K562 (cell line): ENCODE results near the gene PHB1. TPM values are rescaled to one million over a fixed set of nuclear protein-coding genes. Genes with fewer than 3 reads are reported as not detected.
A peak's percentile ranks its signal among the peaks of the same experiment; 100 is the strongest.

Source experiments
- DIDO1 ChIP-seq: fragments of 450-650 bp; IDR thresholded peaks from 2 replicates; pipeline ENCODE4 v1.6.1; 2016; ENCODE audit warnings: low read depth, missing biosample characterization, missing genetic modification characterization
- FOXK1 ChIP-seq: sonication (generic); formaldehyde crosslinking; IDR thresholded peaks from 2 replicates; pipeline ENCODE4 v1.8.0; 2022; ENCODE audit warnings: missing genetic modification reagents, mild to moderate bottlenecking, borderline replicate concordance
- NFIC ChIP-seq: fragments of 450-650 bp; IDR thresholded peaks from 2 replicates; pipeline ENCODE4 v1.6.1; 2017; ENCODE audit warnings: mild to moderate bottlenecking, inconsistent platforms
- RAD51 ChIP-seq: fragments of 450-650 bp; IDR thresholded peaks from 2 replicates; pipeline ENCODE4 v1.7.1; 2016; ENCODE audit warnings: low read depth, mild to moderate bottlenecking, borderline replicate concordance
- SP1 ChIP-seq: sonication (generic); formaldehyde crosslinking; IDR thresholded peaks from 2 replicates; pipeline ENCODE4 v1.8.1; 2022; ENCODE audit warnings: mild to moderate bottlenecking, missing genetic modification reagents
- ZNF121 ChIP-seq: sonication (generic); formaldehyde crosslinking; conservative IDR thresholded peaks from 2 replicates; pipeline ENCODE4 v1.8.0; 2022; ENCODE audit warnings: missing genetic modification reagents
- ZNF143 ChIP-seq: sonication (generic); formaldehyde crosslinking; IDR thresholded peaks from 2 replicates; pipeline ENCODE4 v1.9.0; 2022; ENCODE audit warnings: mild to moderate bottlenecking, missing genetic modification reagents
- ZNF445 ChIP-seq: fragments of 250-450 bp; sonication (Bioruptor Pico); IDR thresholded peaks from 2 replicates; pipeline ENCODE4 v1.4.0; 2020; ENCODE audit warnings: low read depth, mild to moderate bottlenecking, moderate library complexity
- polyA plus RNA-seq, 8 experiments: library from polyadenylated mRNA; depleted of rRNA in 4 of 8; stranded (reverse) in 5 of 8; unstranded in 3 of 8; fragments of >200 nt; fragmentation: Nextera tagmentation in 2 of 8; fragmentation: Illumina TruSeq in 1 of 8; extraction: Ambion mirVana in 2 of 8; extraction: Trizol in 1 of 8; gene quantifications; 2 replicates each; pipeline versions ENCODE4 v1.2.1 to v1.2.3, GENCODE V29; 2011 to 2014; ENCODE audit warnings: inconsistent platforms in 1 of 8, missing spikeins in 1 of 8
- total RNA-seq, 7 experiments: library from RNA; depleted of rRNA in 6 of 7; stranded (reverse); fragments of >200 nt in 6 of 7; fragmentation: Illumina TruSeq in 2 of 7; extraction: Trizol in 2 of 7; gene quantifications; 2 replicates each; pipeline versions ENCODE4 v1.2.1 to v1.2.3, GENCODE V29; 2011 to 2021; ENCODE audit warnings: low replicate concordance in 1 of 7
- TF ChIP-seq, protein P1 (sequence below): fragments of 450-650 bp; IDR thresholded peaks from 2 replicates; pipeline ENCODE4 v1.6.1; 2016; ENCODE audit warnings: mild to moderate bottlenecking, moderate library complexity
- TF ChIP-seq, protein P2 (sequence below): sonication (generic); formaldehyde crosslinking; IDR thresholded peaks from 2 replicates; pipeline ENCODE4 v1.8.1; 2022; ENCODE audit warnings: missing genetic modification reagents
- TF ChIP-seq, protein P3 (sequence below): sonication (generic); formaldehyde crosslinking; IDR thresholded peaks from 2 replicates; pipeline ENCODE4 v1.8.1; 2023; ENCODE audit warnings: mild to moderate bottlenecking, missing genetic modification reagents
- TF ChIP-seq, protein P4 (sequence below): fragments of 200-400 bp; formaldehyde crosslinking; IDR thresholded peaks from 2 replicates; pipeline ENCODE4 v1.6.1; 2017; ENCODE audit warnings: mild to moderate bottlenecking, low read depth, low read length, moderate library complexity

Gene PHB1
- total and polyA plus RNA-seq, 9 of the 15 experiments (the other 6 are each of a cell fraction or from before 2014, with no cell fraction given), result 191 to 818 (median 349) TPM

DNA sequence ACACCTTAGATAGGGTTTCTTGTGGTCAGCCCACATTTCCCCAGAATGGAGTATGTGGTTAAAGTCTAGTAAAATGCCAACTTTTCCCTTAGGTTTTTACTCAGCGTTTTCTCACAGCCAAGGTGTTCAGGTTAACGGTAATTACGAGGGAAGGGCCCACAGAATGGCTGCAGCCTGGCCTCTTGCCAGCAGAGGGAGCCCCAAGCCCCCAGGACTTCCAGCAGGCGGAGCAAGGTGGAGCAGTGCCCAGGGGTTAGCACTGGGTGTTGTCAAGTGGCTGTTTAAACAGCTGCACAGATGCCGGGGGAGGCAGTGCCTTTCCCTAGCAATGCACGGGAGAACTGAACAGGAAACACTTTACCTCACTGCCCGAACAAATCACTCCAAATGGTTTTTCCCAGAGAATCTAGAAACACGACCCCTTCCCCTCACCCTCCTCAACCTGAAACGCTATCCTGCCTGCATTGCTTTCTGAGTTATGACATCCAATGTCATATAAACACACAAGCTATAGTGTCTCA lies 6.6 kb downstream of the PHB1 start (continued):
- TF ChIP-seq, protein P1, sequence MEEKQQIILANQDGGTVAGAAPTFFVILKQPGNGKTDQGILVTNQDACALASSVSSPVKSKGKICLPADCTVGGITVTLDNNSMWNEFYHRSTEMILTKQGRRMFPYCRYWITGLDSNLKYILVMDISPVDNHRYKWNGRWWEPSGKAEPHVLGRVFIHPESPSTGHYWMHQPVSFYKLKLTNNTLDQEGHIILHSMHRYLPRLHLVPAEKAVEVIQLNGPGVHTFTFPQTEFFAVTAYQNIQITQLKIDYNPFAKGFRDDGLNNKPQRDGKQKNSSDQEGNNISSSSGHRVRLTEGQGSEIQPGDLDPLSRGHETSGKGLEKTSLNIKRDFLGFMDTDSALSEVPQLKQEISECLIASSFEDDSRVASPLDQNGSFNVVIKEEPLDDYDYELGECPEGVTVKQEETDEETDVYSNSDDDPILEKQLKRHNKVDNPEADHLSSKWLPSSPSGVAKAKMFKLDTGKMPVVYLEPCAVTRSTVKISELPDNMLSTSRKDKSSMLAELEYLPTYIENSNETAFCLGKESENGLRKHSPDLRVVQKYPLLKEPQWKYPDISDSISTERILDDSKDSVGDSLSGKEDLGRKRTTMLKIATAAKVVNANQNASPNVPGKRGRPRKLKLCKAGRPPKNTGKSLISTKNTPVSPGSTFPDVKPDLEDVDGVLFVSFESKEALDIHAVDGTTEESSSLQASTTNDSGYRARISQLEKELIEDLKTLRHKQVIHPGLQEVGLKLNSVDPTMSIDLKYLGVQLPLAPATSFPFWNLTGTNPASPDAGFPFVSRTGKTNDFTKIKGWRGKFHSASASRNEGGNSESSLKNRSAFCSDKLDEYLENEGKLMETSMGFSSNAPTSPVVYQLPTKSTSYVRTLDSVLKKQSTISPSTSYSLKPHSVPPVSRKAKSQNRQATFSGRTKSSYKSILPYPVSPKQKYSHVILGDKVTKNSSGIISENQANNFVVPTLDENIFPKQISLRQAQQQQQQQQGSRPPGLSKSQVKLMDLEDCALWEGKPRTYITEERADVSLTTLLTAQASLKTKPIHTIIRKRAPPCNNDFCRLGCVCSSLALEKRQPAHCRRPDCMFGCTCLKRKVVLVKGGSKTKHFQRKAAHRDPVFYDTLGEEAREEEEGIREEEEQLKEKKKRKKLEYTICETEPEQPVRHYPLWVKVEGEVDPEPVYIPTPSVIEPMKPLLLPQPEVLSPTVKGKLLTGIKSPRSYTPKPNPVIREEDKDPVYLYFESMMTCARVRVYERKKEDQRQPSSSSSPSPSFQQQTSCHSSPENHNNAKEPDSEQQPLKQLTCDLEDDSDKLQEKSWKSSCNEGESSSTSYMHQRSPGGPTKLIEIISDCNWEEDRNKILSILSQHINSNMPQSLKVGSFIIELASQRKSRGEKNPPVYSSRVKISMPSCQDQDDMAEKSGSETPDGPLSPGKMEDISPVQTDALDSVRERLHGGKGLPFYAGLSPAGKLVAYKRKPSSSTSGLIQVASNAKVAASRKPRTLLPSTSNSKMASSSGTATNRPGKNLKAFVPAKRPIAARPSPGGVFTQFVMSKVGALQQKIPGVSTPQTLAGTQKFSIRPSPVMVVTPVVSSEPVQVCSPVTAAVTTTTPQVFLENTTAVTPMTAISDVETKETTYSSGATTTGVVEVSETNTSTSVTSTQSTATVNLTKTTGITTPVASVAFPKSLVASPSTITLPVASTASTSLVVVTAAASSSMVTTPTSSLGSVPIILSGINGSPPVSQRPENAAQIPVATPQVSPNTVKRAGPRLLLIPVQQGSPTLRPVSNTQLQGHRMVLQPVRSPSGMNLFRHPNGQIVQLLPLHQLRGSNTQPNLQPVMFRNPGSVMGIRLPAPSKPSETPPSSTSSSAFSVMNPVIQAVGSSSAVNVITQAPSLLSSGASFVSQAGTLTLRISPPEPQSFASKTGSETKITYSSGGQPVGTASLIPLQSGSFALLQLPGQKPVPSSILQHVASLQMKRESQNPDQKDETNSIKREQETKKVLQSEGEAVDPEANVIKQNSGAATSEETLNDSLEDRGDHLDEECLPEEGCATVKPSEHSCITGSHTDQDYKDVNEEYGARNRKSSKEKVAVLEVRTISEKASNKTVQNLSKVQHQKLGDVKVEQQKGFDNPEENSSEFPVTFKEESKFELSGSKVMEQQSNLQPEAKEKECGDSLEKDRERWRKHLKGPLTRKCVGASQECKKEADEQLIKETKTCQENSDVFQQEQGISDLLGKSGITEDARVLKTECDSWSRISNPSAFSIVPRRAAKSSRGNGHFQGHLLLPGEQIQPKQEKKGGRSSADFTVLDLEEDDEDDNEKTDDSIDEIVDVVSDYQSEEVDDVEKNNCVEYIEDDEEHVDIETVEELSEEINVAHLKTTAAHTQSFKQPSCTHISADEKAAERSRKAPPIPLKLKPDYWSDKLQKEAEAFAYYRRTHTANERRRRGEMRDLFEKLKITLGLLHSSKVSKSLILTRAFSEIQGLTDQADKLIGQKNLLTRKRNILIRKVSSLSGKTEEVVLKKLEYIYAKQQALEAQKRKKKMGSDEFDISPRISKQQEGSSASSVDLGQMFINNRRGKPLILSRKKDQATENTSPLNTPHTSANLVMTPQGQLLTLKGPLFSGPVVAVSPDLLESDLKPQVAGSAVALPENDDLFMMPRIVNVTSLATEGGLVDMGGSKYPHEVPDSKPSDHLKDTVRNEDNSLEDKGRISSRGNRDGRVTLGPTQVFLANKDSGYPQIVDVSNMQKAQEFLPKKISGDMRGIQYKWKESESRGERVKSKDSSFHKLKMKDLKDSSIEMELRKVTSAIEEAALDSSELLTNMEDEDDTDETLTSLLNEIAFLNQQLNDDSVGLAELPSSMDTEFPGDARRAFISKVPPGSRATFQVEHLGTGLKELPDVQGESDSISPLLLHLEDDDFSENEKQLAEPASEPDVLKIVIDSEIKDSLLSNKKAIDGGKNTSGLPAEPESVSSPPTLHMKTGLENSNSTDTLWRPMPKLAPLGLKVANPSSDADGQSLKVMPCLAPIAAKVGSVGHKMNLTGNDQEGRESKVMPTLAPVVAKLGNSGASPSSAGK, result no peak
- TF ChIP-seq RAD51 (no peak), DIDO1 (tag) (no peak), SP1 (no peak), NFIC (peak; percentile 70), ZNF121 (CRISPR knock-in tag) (no peak), FOXK1 (CRISPR knock-in tag) (no peak), ZNF143 (CRISPR knock-in tag) (peak; percentile 20; the same call in 1 of the 2 replicates), ZNF445 (no peak)
- TF ChIP-seq, protein P2, sequence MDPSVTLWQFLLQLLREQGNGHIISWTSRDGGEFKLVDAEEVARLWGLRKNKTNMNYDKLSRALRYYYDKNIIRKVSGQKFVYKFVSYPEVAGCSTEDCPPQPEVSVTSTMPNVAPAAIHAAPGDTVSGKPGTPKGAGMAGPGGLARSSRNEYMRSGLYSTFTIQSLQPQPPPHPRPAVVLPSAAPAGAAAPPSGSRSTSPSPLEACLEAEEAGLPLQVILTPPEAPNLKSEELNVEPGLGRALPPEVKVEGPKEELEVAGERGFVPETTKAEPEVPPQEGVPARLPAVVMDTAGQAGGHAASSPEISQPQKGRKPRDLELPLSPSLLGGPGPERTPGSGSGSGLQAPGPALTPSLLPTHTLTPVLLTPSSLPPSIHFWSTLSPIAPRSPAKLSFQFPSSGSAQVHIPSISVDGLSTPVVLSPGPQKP, result no peak
- TF ChIP-seq, protein P3, sequence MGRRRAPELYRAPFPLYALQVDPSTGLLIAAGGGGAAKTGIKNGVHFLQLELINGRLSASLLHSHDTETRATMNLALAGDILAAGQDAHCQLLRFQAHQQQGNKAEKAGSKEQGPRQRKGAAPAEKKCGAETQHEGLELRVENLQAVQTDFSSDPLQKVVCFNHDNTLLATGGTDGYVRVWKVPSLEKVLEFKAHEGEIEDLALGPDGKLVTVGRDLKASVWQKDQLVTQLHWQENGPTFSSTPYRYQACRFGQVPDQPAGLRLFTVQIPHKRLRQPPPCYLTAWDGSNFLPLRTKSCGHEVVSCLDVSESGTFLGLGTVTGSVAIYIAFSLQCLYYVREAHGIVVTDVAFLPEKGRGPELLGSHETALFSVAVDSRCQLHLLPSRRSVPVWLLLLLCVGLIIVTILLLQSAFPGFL, result no peak
- TF ChIP-seq, protein P4, sequence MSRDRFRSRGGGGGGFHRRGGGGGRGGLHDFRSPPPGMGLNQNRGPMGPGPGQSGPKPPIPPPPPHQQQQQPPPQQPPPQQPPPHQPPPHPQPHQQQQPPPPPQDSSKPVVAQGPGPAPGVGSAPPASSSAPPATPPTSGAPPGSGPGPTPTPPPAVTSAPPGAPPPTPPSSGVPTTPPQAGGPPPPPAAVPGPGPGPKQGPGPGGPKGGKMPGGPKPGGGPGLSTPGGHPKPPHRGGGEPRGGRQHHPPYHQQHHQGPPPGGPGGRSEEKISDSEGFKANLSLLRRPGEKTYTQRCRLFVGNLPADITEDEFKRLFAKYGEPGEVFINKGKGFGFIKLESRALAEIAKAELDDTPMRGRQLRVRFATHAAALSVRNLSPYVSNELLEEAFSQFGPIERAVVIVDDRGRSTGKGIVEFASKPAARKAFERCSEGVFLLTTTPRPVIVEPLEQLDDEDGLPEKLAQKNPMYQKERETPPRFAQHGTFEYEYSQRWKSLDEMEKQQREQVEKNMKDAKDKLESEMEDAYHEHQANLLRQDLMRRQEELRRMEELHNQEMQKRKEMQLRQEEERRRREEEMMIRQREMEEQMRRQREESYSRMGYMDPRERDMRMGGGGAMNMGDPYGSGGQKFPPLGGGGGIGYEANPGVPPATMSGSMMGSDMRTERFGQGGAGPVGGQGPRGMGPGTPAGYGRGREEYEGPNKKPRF, result no peak
